AG10803 (cell line): ENCODE results near the gene SELENOS.

Experiments used
- DNase-seq: peaks from one replicate; pipeline ENCODE4 v3.0.0; 2010; ENCODE audit warnings: low read depth
- H3K4me3 ChIP-seq: 2 replicates; pipeline ENCODE4 v1.5.1; 2011; ENCODE audit warnings: mild to moderate bottlenecking, low read length, control low read depth
- CTCF ChIP-seq: conservative IDR thresholded peaks from 2 replicates; pipeline ENCODE4 v1.5.1; 2011; ENCODE audit warnings: mild to moderate bottlenecking, low read length, control low read depth, inconsistent platforms

The SELENOS gene

DNA sequence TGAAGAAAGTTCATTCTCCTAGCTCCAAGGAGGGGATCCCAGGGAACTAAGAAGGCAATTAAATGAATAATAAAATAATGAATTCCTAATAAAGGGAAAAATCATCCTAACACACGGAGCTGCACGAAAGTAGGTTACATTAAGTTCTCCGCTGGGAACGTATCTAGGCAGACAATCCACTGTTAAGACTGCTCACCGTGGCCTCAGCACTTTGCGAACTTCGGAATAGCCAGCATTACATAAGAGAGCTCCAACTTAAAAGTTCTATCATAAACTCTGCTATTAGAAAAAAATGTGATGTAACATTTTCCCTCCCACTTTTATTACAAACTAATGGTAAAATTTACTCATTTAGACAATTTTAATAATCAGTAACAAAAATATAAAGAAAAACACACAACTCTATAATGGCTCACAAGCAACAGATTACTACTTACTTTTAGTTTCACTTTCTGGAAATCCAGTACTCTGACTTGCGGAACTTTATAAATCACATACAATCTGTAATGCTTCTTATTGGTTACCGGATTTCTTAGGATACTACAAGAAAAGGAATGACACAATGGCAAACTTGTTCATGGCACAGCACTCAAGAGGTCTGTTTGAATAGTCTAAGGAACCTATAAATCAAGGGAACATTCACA lies 9.3 kb upstream of the SELENOS start:
- DNase-seq = no peak
- TF ChIP-seq CTCF = no peak
- no peak overlapping the region for H3K4me3 ChIP-seq

DNA sequence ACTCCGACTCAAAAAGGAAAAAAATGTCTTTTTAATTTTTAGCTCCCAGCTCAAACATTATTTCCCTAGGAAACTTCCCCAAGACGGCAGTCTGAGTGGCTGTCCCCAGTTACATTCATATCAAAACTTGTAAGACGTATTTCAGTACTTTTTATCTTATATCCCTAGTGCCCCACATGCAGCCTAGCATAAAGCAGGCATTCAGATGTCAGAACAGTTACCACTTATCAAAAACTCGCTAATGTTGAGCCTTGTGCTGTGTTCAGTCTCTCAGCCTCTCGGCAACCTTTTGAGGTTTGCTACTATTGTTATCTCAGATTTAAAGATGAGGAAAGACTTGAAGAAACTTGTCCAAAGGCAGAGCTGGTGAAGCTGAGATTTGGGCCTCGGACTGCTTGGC lies 6.6 kb upstream of the SELENOS start:
- no peak for TF ChIP-seq CTCF
- DNase-seq = no peak
- H3K4me3 ChIP-seq = no peak overlapping the region

DNA sequence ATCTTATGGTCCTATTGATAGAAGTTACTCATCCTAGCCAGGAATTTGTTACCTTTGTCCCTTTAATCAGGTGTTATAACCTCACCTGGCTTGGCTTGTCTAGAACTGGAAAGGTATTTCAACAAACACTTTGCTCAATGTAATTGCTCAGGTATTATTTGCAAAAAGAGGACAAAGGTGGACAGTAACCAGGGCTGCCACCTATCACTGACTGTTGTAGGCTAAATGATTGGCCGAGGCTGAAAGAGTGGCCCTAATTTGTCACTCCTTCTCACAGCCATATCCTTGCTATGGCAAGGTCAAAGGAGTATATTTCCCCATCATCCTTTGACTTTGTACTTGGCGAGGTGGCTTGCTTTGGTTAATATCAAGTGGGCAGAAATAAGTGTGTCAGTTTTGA lies 2.7 kb upstream of the SELENOS start:
- no peak overlapping the region for H3K4me3 ChIP-seq
- DNase-seq = no peak
- TF ChIP-seq CTCF = no peak

- DNase-seq = no peak
- TF ChIP-seq CTCF = no peak
- H3K4me3 ChIP-seq = peak overlapping the region; percentile 64
Measured at GRCh38 chr15:101277943-101278564, 769 bp upstream of the SELENOS start.

- peak overlapping the region; percentile 77 for H3K4me3 ChIP-seq
- peak; percentile 49 for DNase-seq
- peak; percentile 56 for TF ChIP-seq CTCF
Measured at GRCh38 chr15:101276501-101277037, 716 bp downstream of the SELENOS start.

DNA sequence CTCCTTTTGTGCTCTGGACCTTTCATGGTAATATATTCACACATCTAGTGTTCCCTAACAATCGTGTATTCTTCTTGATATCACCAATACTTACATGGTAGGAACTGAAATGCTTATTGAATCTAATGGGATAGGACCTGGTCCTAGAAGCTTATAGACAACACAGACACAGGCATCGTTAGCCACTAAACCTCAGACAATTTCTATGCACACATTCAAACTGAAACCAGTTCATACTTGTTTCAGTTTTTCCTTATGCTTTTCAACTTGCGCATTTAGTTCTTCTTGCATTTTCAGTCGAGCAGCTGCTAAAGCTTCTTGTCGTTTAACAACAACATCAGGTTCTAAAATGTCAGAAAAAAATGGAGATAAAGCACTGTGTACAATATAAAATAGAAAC lies 2.3 kb downstream of the SELENOS start:
- TF ChIP-seq CTCF = no peak
- H3K4me3 ChIP-seq = no peak overlapping the region

DNA sequence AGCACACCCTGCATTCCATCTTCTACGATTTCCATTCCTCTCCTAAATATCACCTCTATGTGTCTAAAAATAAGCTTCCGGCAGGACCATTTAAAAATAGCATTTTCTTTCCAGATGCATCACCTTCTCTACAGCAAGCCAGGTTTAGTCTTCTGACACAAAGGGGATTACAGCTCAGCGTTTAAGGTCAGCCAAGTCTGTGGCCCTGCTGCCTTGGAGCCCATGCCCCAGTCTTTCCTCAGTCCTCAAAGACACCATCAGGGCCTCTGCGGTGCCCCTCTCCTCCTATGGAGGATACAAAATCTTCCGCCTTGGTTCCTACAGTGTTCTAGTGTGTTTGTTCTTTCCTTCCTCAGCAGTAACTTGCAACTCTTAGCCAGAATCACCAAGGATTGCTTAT lies 3.8 kb downstream of the SELENOS start:
- TF ChIP-seq CTCF = no peak
- H3K4me3 ChIP-seq = no peak overlapping the region
- DNase-seq = no peak

More for the DNA sequence above, 2.3 kb downstream of the SELENOS start:
- DNase-seq = no peak
